HuH-7 (cell line): ENCODE data around the gene CAPN11.
A peak's percentile ranks its signal among the peaks of the same experiment; 100 is the strongest.

ENCODE experiments used
- DNase-seq: peaks from one replicate; pipeline ENCODE4 v3.0.0; 2011; ENCODE audit warnings: low spot score

The CAPN11 gene

DNA sequence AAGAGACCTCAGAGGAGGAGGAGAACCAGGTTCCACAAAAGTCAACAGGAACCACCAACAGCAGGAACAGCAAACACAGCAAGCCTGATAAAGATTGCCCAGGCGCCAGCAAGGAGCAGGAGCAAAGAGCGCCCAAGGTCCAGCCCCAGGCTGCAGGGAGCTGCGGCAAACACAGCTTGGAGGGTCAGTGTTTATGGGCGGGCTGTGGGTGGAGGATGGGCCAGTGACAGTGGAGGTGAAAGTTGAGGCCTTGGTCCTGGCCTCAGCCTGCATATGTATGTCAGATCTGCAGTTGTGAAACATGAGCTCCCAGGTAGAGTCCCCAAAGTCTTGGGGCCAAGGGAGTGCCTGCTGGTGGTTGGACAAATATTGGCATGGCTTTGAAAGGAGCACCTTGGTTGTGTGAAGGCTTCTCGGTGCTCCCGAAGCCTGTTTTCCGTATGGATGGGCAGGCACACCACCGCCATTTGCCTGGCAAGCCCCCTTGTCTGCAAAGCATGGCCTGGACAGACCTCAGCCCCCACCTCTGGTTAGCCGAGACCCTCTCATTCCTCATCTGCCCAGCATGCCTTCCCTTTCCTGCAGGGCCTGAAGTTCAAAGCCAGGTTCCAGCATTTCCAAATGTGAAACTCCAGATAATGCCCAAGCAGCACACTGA lies 2.0 kb upstream of the CAPN11 start:
- peak; percentile 72 for DNase-seq

DNA sequence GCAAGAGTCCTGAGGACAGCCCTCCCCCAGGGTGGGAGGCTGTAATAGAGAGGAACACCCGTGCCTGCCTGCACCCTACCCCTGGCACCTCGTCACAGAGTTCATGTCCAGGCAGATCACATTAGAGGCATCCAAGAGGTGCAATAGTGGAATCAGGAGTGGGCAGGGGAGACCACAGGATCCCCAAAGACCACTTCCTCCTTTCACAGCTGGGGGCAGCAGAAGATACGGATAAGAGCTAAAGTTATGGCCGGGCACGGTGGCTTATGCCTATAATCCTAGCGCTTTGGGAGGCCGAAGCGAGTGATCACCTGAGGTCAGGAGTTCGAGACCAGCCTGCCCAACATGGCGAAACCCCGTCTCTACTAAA lies 1.5 kb upstream of the CAPN11 start:
- DNase-seq = no peak

DNA sequence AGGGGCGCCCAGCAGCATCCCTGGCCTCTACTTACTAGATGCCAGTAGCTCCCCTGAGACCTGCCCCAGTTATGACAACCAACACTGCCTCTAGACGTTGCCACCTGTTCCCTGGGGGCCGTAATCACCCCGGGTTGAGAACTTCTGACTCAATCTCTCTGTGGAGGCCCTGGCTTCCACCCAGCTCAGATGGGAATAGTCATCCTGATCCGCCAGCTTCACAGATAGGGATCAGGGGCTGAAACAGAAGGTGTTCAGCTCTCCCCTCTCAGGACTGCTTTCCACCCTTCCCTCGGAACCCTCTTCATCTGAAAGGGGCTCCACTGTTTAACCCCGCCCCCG lies 3.3 kb downstream of the CAPN11 start:
- no peak for DNase-seq

DNA sequence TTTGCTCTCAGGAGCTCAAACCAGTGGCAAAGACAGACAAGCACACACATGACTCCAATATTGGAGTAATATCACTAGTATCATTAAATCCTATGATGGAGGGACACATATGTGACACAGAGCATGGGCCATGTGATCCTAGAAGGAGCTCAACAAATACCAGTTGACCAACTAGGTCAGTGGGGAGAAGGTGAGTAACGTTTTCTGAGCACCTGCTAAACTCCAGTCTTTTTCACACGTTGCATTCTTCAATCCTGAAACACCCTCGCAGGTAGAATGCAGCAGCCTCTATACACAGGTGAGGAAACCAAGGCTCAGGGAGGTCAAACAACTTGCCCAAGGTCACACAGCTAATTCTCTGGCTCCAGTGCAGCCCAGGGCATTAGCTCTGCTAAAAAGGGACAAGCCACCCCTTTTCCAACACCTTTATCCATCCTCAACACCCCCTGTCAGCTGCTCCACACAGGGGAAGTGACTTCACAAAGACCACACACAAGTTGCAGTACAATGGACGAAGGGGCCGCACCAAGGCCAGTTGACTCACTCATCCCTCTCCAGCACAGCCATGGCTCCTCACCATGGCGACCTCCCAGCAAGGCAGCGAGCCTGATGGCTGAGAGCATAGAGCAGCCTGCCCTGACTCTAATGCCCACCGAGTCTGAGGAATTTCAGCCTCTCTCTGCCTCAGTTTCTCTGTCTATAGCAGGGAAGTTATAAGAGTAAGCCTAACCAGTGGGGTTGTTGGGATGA lies 4.4 kb downstream of the CAPN11 start:
- no peak for DNase-seq

DNA sequence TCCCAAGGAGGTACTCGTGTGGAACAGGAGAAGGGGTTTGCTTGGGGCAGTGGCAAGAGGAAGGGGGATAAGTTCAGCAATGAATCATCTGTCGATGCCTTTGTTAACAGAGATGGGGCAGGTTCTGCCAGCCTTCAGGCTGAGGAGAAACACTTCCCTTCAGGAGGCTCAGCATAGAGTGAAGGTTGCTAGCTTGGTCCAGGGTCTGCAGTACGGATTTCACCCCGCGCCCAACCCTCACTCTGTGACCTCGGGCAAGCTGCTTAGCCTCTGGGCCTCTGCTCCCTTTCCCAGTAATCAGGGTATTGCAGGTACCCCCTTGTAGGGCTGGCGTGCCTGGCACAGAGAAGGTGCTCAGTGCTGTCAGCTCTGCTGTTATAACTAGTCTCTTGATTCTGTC lies 7.5 kb downstream of the CAPN11 start:
- DNase-seq = no peak

DNA sequence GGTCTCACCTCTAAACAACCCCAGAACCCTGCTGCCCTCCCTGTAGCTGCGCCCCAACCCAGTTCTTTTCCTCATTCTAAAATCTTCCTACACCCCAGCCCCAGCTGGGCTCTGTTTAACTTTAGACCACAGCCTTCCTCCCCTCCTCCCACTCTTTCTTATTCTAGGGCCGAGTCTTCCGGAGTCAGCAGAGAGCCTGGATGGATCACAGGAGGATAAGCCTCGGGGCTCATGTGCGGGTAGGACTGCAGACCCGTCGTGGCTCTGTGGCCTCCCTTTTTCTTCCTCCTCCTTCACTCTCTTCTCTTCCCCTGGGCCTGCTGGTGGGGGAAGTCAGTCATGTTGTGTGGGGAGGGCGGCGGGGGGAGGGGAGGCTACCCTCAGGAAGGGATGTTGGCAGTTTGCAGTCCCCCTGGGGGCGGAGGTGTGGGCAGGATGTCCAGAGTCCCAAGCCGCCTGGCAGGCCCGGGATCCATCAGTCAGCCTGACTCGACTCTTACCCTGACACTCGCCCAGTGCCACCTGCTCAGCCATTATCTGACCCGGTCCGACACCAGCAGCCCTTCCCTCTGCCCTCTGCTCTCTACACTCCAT lies 8.1 kb downstream of the CAPN11 start:
- DNase-seq = no peak

DNA sequence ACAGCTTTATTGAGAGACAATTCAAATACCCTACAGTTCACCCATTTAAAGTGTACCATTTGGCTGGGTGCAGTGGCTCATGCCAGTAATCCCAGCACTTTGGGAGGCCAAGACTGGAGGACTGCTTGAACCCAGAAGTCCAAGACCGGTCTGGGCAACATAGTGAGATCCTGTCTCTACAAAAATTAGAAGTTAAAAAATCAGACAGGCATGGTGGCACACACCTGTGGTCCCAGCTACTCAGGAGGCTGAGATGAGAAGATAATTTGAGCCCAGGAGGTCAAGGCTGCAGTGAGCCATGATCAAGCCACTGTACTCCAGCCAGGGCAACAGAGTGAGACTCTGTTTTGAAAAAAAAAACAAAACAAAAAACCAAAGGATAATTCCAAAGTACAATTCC lies 8.9 kb downstream of the CAPN11 start:
- DNase-seq = no peak

DNA sequence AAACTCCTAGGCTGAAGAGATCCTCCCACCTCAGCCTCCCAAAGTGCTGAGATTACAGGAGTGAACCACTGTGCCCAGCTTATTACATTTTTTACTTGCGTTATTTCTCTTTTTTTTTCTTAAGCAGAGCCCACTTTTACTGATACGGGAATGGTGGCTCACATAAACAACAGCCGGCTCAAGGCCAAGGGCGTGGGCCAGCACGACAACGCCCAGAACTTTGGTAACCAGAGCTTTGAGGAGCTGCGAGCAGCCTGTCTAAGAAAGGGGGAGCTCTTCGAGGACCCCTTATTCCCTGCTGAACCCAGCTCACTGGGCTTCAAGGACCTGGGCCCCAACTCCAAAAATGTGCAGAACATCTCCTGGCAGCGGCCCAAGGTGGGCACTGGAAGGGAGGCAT lies 10.5 kb downstream of the CAPN11 start:
- no peak for DNase-seq

DNA sequence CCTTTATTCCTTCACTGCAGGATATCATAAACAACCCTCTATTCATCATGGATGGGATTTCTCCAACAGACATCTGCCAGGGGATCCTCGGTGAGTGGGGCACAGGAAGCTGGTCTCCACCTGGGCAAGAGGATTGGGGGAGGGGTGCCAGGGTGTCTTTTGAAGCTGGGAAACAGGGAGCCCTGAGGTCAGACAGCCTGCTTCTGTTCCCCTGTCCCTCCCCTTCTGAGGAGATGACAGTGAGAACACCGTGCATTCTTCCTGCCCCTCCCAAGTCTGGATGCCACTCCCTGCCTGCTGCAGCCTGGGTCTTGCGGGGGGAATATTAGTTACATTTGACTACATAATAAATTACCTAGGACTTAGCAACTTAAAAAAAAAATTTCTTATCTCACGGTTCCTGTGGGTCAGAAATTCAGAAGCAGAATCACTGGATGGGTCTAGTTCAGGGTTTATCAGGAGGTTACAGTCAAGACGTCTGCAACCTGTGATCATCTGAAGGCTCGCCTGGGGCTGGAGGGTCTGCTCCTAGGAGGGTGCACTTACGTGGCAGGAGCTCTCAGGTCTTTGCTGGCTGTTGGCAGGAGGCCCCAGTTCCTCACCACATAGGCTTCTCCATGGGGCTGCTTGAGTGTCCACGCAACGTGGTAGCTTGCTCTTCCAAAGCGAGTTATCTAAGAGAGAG lies 11.4 kb downstream of the CAPN11 start:
- no peak for DNase-seq

DNA sequence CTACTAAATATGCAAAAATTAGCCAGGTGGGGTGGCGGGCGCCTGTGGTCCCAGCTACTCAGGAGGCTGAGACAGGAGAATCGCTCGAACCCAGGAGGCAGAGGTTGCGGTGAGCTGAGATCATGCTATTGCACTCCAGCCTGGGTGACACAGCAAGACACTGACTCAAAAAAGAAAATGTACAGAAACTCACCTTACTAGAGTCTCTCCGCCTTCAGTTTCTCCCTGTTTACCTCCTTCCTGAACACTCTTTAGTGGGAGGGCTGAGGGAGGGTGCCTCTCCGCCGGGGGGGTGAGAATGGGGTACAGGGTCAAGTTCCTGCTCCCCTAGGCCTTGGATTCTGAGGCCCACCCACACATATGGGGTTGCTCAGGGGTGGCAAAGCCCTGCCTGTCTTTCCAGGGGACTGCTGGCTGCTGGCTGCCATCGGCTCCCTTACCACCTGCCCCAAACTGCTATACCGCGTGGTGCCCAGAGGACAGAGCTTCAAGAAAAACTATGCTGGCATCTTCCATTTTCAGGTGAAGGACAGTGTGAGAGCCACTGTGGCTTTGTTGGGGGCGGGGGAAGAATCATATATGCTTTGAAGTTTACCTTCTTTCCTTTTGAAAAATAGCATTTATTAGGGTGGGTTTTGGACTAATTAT lies 13.4 kb downstream of the CAPN11 start:
- no peak for DNase-seq

DNA sequence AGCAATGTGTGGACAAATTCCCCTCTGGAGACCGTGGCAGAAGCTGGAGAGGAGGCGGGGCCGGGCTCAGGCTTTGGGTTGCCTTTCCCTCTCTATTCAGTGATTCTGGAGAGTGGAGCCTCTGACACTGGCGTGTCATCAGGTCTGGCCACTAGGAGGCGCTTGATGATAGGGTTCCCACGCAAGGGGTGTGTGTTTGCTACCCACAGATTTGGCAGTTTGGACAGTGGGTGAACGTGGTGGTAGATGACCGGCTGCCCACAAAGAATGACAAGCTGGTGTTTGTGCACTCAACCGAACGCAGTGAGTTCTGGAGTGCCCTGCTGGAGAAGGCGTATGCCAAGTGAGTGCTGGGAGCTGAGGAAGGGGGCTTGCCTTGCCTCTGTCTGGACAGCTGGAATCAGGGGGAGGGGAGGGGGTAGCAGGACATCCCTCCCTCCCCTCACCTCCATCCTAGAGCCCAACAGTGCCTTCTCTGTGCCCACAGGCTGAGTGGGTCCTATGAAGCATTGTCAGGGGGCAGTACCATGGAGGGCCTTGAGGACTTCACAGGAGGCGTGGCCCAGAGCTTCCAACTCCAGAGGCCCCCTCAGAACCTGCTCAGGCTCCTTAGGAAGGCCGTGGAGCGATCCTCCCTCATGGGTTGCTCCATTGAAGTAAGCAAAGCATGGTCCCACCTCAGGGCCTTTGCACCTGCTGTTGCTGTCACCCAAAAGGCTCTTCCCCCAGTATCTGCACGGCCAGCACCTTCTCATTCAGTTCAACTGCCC lies 14.3 kb downstream of the CAPN11 start:
- peak; percentile 67 for DNase-seq

DNA sequence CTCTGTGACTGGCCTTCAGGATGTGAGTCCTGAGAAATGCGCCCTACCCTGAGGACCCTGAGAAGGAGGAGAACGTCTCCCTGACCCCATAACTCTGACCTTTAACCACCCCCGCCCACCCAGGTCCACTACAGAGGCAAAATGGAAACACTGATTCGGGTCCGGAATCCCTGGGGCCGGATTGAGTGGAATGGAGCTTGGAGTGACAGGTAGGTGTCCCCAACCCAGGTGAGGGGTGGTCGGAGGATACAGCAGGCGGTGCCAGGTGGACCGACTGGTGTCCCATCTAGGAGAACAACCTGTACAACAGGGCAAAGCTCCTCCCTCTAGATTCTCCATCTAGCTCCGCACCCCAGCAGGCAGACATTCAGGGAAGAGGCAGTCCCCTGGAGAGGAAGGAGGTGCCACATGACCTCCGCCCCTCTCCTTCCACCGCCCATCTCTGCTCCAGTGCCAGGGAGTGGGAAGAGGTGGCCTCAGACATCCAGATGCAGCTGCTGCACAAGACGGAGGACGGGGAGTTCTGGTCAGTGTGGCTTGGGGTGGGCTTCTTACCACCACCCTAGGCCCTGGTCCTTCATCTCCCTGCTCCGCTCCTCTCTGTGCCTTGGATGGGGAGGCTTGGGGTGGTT lies 17.6 kb downstream of the CAPN11 start:
- DNase-seq = no peak

DNA sequence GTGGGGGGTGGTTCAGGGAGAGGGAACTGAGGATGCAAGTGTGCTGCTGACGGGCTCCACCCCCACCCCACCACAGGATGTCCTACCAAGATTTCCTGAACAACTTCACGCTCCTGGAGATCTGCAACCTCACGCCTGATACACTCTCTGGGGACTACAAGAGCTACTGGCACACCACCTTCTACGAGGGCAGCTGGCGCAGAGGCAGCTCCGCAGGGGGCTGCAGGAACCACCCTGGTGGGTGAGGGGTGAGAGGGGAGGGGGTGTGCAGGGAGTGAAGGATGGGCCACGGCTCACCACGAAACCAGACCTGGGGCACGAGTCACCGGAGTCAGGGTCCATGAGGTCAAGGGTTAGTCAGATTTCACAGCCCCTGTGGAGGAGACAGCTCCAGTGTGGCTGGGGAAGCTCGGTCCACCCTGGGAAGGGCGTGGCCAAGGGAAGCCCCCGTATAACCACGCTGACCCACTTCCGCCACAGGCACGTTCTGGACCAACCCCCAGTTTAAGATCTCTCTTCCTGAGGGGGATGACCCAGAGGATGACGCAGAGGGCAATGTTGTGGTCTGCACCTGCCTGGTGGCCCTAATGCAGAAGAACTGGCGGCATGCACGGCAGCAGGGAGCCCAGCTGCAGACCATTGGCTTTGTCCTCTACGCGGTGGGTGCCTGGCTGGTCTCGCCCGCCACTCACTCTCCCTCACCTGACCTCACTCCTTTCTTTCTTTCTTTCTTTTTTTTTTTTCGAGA lies 18.3 kb downstream of the CAPN11 start:
- DNase-seq = no peak

DNA sequence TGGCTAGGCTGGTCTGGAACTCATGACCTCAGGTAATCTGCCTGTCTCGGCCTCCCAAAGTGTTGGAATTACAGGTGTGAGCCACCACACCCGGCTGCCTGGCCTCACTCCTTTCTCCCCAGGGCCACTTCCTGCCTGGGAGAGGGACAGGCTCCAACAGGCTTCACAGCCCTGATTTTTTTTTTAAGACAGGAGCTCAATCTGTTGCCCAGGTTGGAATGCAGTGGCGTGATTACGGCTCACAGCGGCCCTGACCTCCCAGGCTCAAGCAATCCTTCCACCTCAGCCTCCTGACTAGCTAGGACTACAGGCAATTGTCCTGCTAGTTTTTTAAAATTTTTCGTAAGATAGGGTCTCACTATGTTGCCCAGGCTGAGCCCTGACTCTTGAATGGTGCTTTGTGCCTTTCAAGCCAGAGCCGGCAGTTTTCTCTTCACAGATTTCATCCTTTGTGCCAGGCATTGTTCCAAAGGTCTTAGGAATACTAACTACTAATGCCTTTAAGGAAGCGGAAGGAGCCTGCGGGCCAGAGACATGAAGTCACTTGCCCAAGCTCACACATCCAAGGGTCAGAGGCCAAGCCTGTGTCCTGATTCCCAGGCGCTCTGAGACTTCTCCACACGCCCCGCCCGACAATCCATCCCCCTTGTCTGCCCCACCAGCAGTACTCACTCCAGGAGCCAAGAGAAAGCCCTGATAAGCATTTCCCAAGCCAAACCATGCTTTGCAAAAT lies 19.2 kb downstream of the CAPN11 start:
- no peak for DNase-seq

DNA sequence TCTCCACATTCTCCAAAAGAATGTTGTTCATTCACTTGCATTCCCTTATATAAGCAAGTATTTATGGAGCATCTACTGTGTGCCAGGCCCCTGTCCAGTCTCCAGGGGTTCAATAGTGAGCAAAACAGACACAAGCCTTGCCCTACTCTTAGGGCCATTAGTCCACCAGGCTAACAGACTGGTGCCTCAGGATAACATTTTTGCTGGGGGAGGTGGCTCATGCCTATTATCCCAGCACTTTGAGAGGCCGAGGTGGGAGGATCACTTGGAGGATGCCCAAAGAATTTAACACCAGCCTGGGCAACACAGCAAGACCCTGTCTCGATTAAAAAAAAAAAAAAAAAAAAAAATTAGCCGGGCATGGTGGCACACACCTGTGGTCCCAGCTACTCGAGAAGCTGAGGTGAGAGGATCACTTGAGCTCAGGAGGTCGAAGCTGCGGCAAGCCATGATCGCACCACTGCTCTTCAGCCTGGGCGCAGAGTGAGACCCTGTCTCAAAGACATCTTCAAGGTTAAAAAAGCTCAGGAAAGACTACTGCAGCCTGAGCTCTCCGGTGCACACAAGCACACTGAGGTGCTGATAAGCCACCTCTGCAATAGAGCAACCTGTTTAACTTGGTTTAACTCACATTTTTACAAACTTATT lies 19.9 kb downstream of the CAPN11 start:
- no peak for DNase-seq

DNA sequence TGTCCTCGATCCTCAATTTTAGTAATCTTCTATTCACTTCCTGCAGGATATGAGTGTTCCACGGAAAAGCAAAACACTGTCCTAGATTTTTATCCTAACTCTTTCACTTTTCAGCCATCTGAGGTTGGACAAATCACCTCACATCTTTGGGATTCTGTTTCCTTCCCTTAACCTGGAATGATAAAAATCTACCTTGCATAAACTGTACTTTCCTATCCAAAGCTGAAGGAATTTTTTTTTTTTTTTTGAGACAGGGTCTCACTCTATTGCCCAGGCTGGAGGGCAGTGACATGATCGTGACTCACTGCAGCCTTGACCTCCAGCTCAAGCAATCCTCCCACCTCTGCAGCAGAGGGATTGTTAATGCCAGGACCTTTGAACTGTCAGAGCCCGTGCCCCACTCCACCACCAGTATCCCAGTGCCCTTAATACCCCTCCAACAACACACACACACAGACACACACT lies 20.5 kb downstream of the CAPN11 start:
- no peak for DNase-seq

DNA sequence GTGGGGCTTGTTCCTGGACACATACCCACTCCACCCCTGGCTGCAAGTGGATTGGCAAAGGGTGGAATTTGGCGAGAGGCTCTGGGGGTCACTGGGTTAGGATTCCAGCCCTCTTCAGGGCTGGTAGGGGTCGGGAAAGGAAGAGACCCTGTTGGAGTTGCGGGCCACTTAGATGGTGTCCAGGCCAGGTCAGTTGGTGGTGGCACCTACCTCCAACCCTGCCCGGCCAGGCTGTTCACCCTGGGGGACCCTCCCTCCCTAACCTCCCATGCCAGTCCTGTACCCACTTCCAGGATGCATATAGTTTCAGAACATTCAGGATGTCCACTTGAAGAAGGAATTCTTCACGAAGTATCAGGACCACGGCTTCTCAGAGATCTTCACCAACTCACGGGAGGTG lies 21.0 kb downstream of the CAPN11 start:
- DNase-seq = no peak

DNA sequence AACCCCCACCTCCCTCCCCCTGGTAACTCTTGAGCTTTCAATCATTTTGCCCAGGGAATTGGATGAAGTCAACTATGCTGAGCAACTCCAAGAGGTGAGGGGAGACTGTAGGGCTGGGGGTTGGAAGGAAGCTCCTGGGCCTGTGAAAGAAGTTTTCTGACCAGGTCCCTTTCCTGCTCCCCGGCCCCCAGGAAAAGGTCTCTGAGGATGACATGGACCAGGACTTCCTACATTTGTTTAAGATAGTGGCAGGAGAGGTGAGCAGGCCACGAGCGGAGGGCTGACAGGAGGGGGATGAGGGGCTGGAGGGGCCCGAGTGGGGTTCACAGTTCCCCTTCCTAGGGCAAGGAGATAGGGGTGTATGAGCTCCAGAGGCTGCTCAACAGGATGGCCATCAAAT lies 21.8 kb downstream of the CAPN11 start:
- DNase-seq = no peak

DNA sequence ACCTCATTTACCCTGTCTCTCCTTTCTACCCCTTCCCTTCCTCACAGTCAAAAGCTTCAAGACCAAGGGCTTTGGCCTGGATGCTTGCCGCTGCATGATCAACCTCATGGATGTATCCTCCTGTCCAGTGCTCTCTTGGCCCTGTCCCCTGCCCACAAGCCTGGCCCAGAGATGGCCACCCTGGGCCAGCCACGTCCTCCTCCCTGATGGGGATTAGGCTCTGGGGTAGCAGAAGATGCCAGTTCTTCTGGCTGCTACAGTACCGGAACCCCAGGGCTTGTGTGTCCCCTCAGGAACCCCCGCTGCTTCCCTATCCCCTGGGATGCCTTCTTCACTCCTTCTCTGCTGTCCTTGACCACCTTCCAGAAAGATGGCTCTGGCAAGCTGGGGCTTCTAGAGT lies 22.3 kb downstream of the CAPN11 start:
- no peak for DNase-seq
